Right lobe of liver (tissue), 6 donors: Measurements from ENCODE around the gene ANKRD55. TPM values are rescaled to one million over a fixed set of nuclear protein-coding genes. Genes with fewer than 3 reads are reported as not detected.

Source experiments
- ATAC-seq, 4 donors: fragments of 200-7000 bp; cut with Tn5 transposase; one replicate each; pipeline ENCODE4 v1.9.1; 2020; ENCODE audit warnings: mild to moderate bottlenecking in 4 of 4, moderate library complexity in 4 of 4
- DNase-seq, 3 donors: peaks; one replicate each; pipeline ENCODE4 v3.0.0-alpha.2; 2020
- H3K27ac ChIP-seq, 3 donors: fragments of 200-600 bp; one replicate each; pipeline ENCODE4 v1.8.0; 2022
- H3K27me3 ChIP-seq, 2 donors: fragments of 200-600 bp; one replicate each; pipeline ENCODE4 v1.8.0; 2022
- H3K36me3 ChIP-seq, 4 donors: fragments of 200-600 bp; sonication (generic) in 1 of 4; one replicate each; pipeline versions ENCODE4 v1.5.1 to v1.8.0; 2017 to 2022; ENCODE audit warnings: control low read depth in 1 of 4
- H3K4me1 ChIP-seq, 4 donors: fragments of 200-600 bp; sonication (generic) in 1 of 4; one replicate each; pipeline versions ENCODE4 v1.5.1 to v1.8.0; 2017 to 2022; ENCODE audit warnings: control low read depth in 1 of 4
- H3K4me3 ChIP-seq, 3 donors: fragments of 200-600 bp; one replicate each; pipeline ENCODE4 v1.8.0; 2022
- H3K9me3 ChIP-seq, 4 donors: fragments of 200-600 bp; sonication (generic) in 1 of 4; one replicate each; pipeline versions ENCODE4 v1.5.1 to v1.8.0; 2017 to 2022; ENCODE audit warnings: control low read depth in 1 of 4
- POLR2A ChIP-seq: fragments of 450-650 bp; IDR thresholded peaks from one replicate; pipeline ENCODE4 v1.6.1; 2017; ENCODE audit warnings: antibody characterized with exemption, mild to moderate bottlenecking
- WGBS: methylation state at CpG from one replicate; pipeline ENCODE4 v1.1.6; 2018; ENCODE audit warnings: low coverage, low lambda C conversion rate; ENCODE audit not compliant: insufficient coverage; ENCODE audit errors: missing lambda C conversion rate; 5-methylcytosine and 5-hydroxymethylcytosine counted together
- intact Hi-C, 2 donors: fragments of 100-400 bp; cut with DNase I; formaldehyde crosslinking; loops; one replicate each; pipeline versions ENCODE4 v1.11.2 to v1.14.1; 2022
- total RNA-seq, 6 experiments: library from RNA; depleted of rRNA in 2 of 6; stranded (reverse); fragments of >200 nt in 2 of 6; fragmentation: NEBNext Ultra II Directional in 3 of 6; extraction: Animal tissue kit (Norgen Biotek cat#: 25700) in 3 of 6; gene quantifications; one replicate each; pipeline versions ENCODE4 v1.1.0 to v1.2.4, GENCODE V29; 2016 to 2023
- TF ChIP-seq, protein P1 (sequence below), 4 donors: fragments of 200-600 bp in 3 of 4; fragments of 450-650 bp in 1 of 4; IDR thresholded peaks; one replicate each; pipeline versions ENCODE4 v1.5.1 to v1.8.0; 2016 to 2022; ENCODE audit warnings: antibody characterized with exemption in 4 of 4, mild to moderate bottlenecking in 2 of 4
- donor health status: DM: no; HTN: yes; CAD: no.
- donor health status: DM: no; HTN: no; CAD: no.
- donor health status: DM: no; HTN: no; CAD: no.
- donor health status: DM: no; HTN: yes; CAD: no.
- donor health status: DM: no; HTN: yes; CAD: no.

ANKRD55 gene
- total RNA-seq, 6 experiments from 2014 or later = 0.68 to 2.2 (median 1.2) TPM

- ATAC-seq (no peak), DNase-seq (no peak)
- H3K4me3 ChIP-seq = no peak overlapping the region
- no peak overlapping the region for H3K27ac ChIP-seq
- no peaks in the 10 kb centered on the region for H3K27me3 ChIP-seq
- WGBS = 85% methylated on average over 6 of the region's 6 CpGs
- H3K4me1 ChIP-seq = peaks cover 0 to 11% (median 0%) of the 10 kb centered on the region in 4 donors
- H3K36me3 ChIP-seq = no peaks in the 10 kb centered on the region
- TF ChIP-seq, protein P1, sequence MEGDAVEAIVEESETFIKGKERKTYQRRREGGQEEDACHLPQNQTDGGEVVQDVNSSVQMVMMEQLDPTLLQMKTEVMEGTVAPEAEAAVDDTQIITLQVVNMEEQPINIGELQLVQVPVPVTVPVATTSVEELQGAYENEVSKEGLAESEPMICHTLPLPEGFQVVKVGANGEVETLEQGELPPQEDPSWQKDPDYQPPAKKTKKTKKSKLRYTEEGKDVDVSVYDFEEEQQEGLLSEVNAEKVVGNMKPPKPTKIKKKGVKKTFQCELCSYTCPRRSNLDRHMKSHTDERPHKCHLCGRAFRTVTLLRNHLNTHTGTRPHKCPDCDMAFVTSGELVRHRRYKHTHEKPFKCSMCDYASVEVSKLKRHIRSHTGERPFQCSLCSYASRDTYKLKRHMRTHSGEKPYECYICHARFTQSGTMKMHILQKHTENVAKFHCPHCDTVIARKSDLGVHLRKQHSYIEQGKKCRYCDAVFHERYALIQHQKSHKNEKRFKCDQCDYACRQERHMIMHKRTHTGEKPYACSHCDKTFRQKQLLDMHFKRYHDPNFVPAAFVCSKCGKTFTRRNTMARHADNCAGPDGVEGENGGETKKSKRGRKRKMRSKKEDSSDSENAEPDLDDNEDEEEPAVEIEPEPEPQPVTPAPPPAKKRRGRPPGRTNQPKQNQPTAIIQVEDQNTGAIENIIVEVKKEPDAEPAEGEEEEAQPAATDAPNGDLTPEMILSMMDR (IDR thresholded peaks at IDR 0.05) = no peak
- no peak for TF ChIP-seq POLR2A
- H3K9me3 ChIP-seq = no peaks in the 10 kb centered on the region
- intact Hi-C loops = no loop called here
Measured at GRCh38 chr5:56072863-56073766, 160.0 kb downstream of the ANKRD55 start.

DNA sequence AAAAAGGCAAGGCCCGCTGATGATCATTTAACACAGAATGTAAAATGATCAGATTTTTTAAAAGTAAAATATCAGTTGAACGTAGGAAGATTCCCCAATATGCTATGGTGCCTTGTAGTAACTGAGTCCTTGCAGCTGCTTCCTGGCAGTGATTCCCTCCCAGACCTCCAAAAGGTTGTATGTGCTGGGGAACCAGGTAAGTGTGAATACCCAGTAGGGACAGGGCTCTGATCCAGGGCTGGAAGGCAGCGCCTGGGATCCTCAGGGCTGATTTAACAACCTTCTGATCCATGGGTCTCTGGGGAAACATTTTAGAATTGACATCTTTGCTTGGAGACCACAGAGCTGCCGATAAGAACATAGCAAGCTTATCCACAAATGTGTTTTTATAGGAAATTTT lies 161.7 kb downstream of the ANKRD55 start:
- H3K4me1 ChIP-seq = peaks cover 0 to 8% (median 0%) of the 10 kb centered on the region in 4 donors
- no peak overlapping the region for H3K4me3 ChIP-seq
- no peaks in the 10 kb centered on the region for H3K36me3 ChIP-seq
- TF ChIP-seq, protein P1 (IDR thresholded peaks at IDR 0.05) = no peak
- TF ChIP-seq POLR2A = no peak
- H3K27ac ChIP-seq = peak overlapping the region in 1 of 3 donors; percentile 46
- ATAC-seq (peak in 1 of 4 donors; percentile 12), DNase-seq (no peak)
- WGBS = 52% methylated on average over 4 of the region's 4 CpGs
- H3K27me3 ChIP-seq = no peaks in the 10 kb centered on the region
- intact Hi-C loops = no loop called here
- H3K9me3 ChIP-seq = no peaks in the 10 kb centered on the region

GRCh38 chr5:56070851-56071465 lies 162.2 kb downstream of the ANKRD55 start:
- WGBS = 20% methylated on average over 2 of the region's 2 CpGs
- no peaks in the 10 kb centered on the region for H3K36me3 ChIP-seq
- H3K27me3 ChIP-seq = no peaks in the 10 kb centered on the region
- intact Hi-C loops = no loop called here
- H3K27ac ChIP-seq = peak overlapping the region in 2 of 3 donors; percentile 14 to 46
- no peaks in the 10 kb centered on the region for H3K9me3 ChIP-seq
- peaks cover 0 to 8% (median 0%) of the 10 kb centered on the region in 4 donors for H3K4me1 ChIP-seq
- no peak for DNase-seq
- H3K4me3 ChIP-seq = no peak overlapping the region
- TF ChIP-seq, protein P1 (IDR thresholded peaks at IDR 0.05) = no peak
- no peak for TF ChIP-seq POLR2A
- peak; percentile 13 to 52 (median 40) for ATAC-seq

DNA sequence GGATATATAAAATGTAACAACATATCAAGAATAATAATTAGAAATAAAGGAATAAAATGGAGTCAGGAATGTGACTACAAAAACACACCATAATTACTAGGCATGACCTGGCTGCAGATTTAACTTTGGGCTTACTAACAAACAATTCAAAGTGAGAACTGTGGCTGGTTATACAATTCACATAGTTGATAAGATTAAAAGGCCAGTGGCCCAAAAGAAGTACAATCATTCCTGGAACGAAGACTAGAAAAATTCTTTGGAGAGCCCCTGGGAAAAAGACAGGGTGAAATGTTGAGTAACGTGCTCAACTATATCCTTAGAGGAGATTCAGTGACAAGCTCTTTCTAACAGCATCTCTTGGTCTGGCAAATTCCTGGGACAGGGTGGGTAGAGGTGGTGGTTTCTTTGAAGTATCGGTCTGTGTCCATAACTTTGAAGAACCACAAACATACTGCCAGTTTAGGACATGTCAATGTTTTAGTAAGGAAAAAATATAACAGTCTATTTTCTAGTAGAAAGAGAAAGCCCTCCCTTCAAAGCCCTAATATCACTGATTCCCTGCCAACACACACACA lies 163.4 kb downstream of the ANKRD55 start:
- no peak for ATAC-seq
- TF ChIP-seq, protein P1 (IDR thresholded peaks at IDR 0.05) = no peak
- no peak for TF ChIP-seq POLR2A
- Histone ChIP-seq H3K36me3 (no peaks in the 10 kb centered on the region), H3K9me3 (no peaks in the 10 kb centered on the region), H3K4me3 (no peak overlapping the region), H3K27me3 (no peaks in the 10 kb centered on the region), H3K4me1 (peaks cover 0 to 8% (median 0%) of the 10 kb centered on the region in 4 donors), H3K27ac (no peak overlapping the region)
- WGBS = 65% methylated on average over 3 of the region's 3 CpGs
- intact Hi-C loops = no loop called here
- no peak for DNase-seq
